ENCODE results near the gene PATE2.

DNA sequence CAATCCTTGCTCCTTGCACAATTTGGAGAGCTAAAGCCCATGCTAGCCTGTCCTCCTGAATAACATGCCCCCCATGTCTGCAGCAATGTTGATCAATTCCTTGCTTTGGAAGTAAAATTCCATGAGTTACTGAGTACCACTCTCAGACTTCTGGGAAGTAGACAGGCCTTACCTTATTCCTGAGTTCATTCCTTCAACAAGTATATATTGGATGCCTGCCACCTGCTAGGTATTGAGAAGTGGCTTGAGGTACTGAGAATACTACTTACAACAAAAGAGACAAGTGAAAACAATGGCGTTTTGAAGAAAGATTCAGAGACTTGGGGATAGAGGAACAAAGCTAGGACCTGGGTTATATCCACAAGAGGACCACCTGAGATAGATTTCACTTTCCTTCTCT is 12.4 kb downstream of the PATE2 start:
- TF ChIP-seq EZH2 (IDR thresholded peaks at IDR 0.05; ENCODE audit: borderline replicate concordance, insufficient read depth, low read length, poor library complexity, severe bottlenecking) (no peak), POLR2AphosphoS5 (IDR thresholded peaks at IDR 0.05) (no peak)

Measured in neural cell (in vitro differentiated cells).